ENCODE data around the gene KMT2C.
"Not testable (repeated sequence)": the region's sequence is repeated elsewhere in the genome, so short reads cannot be mapped to it uniquely, and the experiment has no call there.

Gene KMT2C

DNA sequence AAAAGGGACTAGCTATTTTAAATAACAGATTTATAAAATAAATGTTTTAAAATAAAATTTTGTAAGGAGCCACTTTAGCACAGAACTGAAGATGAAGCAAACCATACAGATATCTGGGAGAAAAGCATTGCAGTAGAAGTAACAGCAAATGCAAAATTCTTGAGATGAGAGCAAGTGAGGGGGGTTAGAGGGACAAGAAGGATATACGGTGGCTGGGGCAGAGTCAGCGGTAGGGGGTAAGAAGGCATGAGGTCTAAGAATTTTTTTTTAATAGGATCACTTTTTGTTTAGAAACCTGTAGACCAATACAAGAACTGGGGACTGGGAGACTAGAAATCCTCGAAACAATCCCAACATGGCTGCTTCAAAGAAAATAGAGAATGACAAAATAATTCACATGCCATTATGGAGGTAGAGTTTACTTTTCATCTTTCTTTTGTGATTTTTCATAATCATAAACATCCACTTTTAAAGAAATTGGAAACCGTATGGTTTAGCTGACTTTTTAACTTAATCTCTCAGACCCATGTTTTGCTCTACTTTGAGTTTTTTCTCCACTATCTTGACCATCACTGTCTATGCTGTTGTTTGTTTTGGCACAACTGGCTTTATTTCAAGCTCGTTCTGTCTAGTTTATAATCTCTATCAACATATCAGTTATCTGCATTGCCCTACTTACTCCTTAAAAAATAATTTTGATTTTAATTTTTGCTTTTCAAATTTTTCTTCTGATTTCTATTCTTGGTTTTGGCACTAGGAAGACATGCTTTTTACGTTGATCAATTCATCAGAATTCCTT lies 73.5 kb downstream of the KMT2C start:
- no peak for DNase-seq (ENCODE audit: low read depth)

DNA sequence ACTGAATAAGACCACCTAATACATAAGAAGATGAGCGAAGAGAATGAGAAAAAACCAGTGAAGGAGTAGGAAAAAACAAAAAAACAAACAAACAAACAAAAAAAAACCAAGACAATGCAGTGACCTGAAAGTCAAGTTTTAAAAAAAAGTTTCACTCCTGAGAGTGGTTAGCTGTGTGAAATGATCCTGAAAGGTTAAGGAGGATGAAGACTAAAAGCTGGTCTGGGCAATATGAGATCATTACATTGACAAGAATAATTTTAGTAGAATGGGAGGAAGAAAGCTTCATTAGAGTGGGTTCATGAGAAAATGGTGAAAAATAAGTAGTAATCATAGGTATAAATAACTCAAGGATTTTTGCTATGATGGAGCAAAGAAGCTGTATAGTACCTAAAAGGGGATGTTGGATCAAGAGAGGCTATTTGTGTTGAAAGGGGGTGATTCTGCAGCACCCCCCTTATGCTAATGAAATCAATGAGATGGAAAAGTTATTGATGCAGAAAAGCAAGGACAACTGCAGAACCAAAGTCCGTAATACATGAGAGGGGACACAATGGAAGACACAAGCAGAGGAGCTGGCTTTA lies 80.2 kb downstream of the KMT2C start:
- no peak for DNase-seq (ENCODE audit: low read depth)

DNA sequence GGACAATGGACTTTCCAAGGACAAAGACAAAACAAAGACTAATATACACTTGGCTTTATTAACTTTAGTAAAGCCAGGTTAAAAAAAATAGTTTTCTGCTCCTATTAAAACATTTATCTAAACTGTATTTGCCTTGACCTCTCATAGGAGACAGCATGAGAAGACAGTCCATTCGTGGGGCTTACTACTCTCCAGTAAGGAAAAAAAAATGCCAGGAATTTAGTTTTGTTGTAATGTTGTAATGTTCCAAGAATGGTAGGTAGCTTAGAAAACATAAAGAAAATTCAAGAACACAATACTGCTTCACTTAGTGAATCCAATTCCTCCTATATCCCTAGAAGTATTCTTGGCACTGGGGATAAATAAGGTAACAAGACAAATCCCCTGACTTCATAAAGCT lies 81.7 kb downstream of the KMT2C start:
- no peak for DNase-seq (ENCODE audit: low read depth)

DNA sequence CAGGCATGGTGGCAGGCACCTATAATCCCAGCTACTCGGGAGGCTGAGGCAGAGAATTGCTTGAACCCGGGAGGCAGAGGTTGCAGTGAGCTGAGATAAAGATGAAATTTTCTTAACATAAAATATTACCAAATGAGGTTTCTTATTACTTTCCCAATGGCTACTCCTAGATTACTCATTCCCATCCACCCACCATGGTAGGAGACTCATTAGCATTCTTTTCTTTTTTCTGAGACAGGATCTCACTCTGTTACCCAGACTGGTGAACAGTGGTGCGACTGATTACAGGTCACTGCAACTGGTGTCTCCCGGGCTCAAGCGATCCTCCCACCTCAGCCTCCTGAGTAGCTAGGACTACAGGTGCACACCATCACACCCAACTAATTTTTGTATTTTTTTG lies 82.5 kb downstream of the KMT2C start:
- DNase-seq (ENCODE audit: low read depth), result not testable (repeated sequence)

DNA sequence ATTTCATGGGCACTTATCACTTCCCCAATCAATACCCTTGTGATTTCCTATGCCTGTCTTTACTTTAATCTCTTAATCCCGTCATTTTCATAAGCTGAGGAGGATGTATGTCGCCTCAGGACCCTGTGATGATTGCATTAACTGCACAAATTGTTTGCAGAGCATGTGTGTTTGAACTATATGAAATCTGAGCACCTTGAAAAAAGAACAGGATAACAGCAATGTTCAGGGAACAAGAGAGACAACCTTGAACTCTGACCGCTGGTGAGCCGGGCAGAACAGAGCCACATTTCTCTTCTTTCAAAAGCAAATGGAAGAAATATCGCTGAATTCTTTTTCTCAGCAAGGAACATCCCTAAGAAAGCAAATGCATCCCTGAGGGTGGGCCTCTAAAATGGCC lies 84.1 kb downstream of the KMT2C start:
- DNase-seq (ENCODE audit: low read depth), result not testable (repeated sequence)

DNA sequence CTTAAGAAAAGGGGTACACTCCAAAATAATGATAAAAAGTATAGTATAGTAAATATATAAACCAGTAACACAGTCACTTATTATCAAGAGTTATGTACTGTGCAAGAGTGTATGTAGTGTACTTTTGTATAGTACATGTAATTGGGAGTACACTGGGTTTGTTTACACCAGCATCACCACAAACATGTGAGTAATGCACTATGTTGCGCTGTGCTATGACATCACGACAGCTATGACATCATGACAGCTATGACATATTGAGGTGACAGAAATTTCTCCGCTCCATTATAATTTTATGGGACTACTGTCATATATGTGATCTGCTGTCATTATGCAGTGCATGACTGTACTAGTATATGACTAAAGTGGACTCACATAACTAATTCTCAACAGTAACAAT lies 84.6 kb downstream of the KMT2C start:
- no peak for DNase-seq (ENCODE audit: low read depth)

DNA sequence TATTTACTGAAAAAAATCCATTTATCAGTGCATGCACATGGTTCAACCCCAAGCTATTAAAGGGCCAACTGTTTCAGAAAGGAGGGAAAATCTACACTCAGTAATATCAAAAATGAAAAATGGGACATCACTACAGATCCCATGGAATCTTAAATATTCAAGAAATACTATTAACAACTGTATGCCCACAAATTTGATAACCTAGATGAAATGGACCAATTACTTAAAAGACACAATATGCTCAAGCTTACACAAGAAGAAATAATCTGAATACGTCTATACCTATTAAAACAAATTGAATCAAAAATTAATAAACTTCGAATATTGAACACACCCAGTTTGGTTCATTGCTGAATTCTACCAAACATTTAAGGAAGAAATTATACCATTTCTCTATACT lies 87.9 kb downstream of the KMT2C start:
- no peak for DNase-seq (ENCODE audit: low read depth)

DNA sequence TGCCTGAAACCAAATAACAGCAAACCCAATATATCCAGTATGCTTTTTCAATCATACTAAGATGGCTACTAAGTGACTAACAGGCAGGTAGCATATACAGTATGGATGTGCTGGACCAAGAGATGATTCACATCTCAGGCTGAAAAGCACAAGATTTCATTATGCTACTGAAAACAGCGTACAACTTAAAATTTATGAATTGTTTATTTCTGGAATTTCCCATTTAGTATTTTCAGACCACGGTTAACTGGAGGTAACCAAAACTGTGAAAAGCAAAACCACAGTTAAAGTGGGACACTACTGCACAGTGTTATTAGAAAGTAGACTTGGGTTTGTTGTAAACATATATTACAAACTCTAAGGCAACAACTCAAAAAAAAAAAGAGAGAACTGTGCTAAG lies 91.5 kb downstream of the KMT2C start:
- DNase-seq (ENCODE audit: low read depth), result no peak

DNA sequence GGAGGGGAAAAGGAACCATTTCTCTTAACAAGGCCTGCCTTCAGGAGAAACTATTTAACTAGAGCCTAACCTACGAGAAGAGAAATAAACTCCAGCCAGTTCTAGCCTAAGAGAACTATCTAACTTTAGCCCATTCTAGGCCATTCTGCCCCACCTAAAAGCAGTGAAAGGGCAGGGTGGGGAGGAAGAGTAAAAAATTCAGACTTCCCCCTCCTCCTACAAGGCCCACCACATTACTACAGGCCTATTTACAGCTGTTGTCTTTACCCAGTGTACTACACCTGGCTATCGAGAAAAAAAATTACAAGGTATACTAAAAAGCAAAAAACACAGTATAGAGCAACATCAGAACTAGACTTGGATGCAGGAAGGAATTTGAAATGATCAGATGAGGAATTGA lies 93.0 kb downstream of the KMT2C start:
- DNase-seq (ENCODE audit: low read depth), result no peak

DNA sequence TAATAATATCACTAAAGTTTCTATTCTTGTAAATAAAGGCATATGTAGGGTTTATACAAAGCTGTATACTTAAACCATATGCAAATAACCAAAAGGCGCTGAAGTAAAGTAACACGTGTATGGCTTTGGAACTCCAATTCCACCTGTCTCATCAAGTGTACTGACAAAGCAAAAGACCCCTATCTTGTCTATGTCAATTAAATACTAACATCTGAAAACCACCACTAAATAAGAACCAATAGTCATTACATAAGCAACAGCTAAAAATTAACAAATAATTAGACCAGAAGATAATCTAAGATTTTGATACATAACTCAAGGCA lies 93.9 kb downstream of the KMT2C start:
- DNase-seq (ENCODE audit: low read depth), result no peak

DNA sequence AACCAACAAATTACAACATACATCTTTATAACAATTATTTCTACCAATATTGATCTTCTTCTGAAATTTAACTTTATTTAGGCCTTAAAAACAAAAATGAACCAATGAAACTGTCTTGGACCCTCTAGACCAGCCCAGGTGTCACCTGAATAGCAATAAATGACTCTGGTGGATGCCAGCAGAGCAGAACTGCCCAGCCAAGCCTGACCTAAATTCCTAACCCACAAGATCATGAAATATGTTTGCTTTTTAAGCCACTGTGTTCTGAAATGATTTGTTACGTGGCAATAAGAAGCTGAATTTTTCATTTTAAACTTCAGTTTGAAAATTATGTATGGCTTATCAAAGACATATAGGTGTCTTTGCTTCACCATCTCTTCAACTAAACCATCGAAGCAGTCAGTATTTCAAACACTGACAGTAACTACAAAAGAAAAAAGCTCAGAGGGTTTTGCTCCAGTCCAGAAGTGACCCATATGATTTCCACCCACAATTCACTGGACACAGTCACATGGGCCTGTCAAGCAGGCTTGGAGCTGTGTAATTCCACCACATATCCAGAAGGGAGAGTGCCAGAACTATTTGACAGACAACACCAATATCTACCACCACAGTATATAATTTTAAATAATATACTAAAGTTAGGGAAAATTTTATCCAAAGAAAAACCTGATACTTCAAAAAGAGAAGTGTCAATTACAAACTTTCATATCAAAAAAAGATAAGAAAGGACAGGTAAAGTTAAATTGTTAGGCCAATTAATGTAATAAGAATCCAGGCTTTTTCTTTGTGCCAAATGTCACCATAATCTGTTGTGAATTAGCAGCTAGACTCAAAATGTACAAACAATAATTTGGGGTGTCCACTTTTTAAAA lies 94.5 kb downstream of the KMT2C start:
- no peak for DNase-seq (ENCODE audit: low read depth)

DNA sequence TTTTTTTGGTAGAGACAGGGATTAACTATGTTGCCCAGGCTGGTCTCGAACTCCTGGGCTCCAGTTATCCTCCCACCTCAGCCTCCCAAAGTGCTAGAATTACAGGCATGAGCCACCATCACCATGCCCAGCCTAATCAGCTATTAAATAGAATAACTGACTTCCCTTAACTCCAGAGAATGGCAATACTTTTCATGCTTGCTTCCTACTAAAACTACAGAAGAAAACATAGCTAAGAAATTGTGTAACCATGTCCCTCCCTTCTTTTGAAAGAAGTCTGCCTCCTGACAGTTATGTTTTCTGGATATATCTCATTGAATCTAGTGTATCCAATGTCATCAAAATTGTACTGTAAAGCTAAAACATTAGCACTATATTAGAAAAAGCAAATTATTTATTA lies 95.6 kb downstream of the KMT2C start:
- no peak for DNase-seq (ENCODE audit: low read depth)

DNA sequence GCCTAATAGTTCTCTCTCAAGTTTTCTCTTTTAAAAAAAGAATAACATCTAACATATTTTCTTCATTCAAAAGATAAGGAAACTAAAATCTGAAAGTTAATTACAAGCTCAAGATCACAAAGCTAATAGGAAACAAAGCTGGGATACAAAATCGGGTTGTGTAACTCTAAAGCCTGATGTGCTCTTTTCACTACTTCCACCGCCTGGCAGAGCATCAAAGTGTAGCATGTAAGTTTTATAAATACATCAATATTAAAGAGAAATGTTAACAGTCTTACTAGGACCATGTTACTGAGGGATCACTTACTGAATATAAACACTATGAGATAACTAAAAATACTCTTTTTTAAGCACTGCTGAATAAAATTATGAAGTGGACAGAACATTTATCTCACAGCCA lies 97.2 kb downstream of the KMT2C start:
- DNase-seq (ENCODE audit: low read depth), result no peak

DNA sequence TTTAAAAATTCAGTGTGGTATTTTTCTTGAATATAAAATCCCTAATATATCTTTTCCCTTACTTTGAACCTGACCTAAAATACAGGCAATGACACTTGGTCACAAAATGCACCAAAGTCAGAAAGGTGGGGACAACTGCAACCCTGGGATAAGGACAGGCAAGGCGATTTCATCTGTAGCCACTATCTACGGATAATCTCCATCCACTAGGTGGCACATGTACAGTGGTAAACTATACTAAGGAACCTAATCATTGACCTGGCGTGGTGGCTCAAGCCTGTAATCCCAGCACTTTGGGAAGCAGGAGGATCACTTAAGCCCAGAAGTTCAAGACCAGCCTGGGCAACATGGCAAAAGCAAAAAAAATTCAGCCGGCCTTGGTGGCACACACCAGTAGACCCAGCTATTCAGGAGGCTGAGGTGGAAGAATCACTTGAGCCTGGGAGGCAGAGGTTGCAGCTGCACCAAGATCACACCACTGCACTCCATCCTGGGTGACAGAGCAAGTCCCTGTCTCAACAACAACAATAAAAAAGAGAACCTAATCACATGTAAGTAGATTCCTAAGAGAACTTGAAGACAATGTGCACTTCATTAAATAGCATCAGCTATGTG lies 98.9 kb downstream of the KMT2C start:
- no peak for DNase-seq (ENCODE audit: low read depth)

DNA sequence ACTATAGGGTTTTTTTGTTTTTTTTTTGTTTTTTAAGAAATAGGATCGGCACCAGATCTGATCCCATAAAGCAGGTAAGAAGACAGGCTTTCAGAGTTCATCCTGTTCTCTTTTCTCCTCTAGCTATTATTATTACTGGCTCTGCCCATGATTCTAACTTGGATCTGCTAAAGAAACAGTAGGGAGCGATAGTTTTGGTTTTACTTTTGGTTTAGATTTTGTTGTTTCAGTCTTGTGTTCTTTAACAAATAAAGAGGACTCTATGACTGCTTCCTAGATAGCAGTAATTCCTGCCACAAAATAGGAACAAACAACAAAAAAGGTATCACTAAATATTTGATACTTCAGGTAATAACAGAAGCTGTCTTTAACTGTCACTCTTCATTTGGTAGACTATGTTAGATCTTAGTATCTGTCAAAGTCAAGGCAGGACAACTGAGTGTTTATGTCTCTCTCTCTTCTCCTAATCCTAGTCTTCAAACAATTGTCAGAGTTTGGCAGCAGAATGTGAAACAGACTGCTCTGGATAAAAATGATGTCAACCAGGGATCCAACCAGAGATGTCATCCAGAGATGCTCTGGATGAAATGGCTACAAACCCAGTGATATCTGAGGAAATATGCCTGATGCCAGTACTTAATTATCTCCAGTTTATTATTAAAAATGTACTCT lies 99.8 kb downstream of the KMT2C start:
- no peak for DNase-seq (ENCODE audit: low read depth)

DNA sequence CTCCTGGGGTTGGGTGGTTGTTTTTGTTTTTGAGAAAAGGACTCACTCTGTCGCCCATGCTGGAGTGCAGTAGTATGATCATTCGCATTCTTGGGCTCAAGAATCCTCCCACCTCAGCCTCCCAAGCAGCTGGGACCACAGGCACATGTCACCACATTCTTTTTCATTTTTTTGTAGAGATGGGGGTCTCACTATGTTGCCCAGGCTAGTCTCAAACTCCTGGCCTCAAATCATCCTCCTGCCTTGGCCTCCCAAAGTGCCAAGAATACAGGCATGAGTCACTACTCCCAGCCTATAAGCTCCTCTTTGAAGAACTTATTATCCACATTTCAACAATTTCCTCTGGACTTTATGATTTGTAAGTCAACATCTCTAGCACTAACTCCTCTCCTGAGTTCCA lies 102.7 kb downstream of the KMT2C start:
- DNase-seq (ENCODE audit: low read depth), result no peak

DNA sequence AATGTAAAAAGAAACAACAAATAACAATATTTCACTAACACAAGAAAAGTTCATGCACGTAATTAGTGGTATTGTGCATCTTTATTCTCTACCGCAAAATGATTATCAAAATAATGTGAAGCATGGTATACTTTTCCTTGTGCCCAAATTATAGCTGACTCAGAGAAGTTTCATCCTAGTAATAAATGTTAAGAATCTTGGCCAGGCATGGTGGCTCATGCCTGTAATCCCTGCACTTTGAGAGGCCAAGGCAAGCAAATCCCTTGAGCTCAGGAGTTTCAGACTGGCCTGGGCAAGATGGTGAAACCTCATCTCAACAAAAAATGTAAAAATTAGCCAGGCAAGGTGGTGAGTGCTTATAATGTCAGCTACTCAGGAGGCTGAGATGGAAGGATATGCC lies 105.0 kb downstream of the KMT2C start:
- DNase-seq (ENCODE audit: low read depth), result no peak

DNA sequence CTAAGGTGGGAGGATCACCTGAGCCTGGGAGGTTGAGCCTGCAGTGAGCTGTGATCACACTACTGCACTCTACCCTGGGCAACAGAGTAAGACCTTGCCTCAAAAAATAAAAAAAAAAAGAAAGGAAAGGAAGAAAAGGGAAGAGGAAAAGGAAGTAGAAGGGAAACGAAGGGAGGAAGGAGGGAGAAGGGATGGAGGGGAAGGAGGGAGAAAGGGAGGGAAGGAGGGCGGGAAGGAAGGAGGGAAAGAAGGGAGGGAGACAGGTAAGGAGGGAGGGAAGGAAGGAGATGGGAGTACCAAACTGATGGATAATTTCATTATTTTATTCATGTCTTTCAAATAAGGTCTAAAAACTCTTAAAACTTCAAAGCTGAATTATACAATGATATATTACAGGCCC lies 106.3 kb downstream of the KMT2C start:
- no peak for DNase-seq (ENCODE audit: low read depth)

DNA sequence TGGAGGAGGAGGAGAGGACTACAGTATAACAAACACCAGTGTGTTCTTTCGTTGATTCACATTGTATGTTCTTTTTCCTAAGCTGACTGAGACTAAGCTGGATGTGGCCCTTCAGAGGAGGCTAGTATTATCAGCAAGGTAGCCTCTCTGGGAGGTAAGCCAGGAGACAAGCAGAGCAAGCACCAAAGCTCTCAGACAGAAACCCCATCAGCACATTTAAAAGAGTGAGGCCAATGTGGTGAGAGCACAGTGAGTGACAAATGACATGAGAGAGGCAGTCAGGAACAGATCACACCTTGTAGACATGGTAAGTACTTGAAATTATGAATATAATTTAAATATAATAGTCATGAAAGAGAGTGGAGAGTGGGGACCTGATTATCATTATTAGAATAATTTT lies 107.6 kb downstream of the KMT2C start:
- no peak for DNase-seq (ENCODE audit: low read depth)

DNA sequence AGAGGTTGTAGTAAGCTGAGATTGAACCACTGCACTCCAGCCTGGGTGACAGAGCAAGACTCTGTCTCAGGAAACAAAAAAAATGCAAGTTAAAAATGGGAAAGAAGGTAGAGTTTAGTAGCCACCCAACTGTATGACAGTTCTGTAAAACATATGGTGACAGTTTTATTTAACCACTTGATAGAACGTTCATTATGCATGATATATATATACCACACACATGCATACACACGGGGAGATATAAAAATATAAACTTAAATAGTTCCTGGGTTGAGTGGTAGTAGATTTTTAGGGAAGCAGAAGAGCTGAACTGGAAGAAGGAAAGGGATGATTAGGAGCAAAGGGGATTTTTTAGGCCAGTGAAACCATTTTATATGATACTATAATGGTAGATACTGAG lies 120.0 kb downstream of the KMT2C start:
- no peak for DNase-seq (ENCODE audit: low read depth)

DNA sequence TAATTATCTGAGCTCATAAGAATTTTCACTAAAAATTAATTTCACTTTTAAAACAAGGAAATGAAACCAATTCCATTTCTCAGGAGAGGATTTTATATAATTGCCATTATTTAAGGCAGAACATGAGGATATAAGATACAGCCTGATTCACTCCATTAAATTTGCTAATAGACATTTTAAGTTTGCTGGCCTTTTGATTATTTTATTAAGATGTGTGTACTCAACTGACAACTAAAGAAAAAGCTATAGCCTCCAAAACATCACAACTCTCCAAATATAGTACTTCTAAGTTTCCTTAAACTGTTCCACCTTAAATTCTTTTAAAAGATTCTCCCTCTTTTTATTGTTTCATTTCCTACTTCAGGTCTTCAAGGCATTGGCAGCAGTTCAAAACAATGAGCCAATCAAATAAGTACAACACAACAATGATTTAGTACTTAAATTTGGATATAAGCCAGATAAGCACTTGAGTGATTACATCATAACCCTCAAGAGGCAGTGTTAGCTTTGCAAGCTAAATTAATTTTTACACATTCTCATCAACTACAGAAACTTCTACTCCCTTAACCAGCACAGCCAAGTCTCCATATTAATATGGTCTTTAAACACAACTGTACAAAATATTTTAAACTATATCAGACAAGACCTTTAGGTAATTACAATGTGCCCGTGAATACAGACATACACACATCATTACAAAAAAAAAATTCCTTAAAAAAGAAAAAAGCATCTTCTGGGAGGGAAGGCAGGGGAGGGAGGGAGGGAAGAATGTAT lies 121.8 kb downstream of the KMT2C start:
- no peak for DNase-seq (ENCODE audit: low read depth)
